ENCODE results near the gene ACOT4.
"Not testable (repeated sequence)": the region's sequence is repeated elsewhere in the genome, so short reads cannot be mapped to it uniquely, and the experiment has no call there.

- not testable (repeated sequence) for TF ChIP-seq CTCF, POLR2A (IDR thresholded peaks at IDR 0.05)
Measured at GRCh38 chr14:73573034-73573433, 18.6 kb upstream of the ACOT4 start.
